ENCODE results near the gene CCDC59.

The CCDC59 gene

GRCh38 chr12:82357845-82358199 is 365 bp downstream of the CCDC59 start:
- TF ChIP-seq CTCF (IDR thresholded peaks at IDR 0.05; ENCODE audit: control extremely low read depth, extremely low read depth, low read depth, missing control alignments) = no peak
- POLR2A ChIA-PET = interaction anchor here (1.0 to 1.6 kb wide), 2 partner anchors 8 to 80 kb away, joined by 4 to 5 read pairs; no protein-coding TSS in a partner anchor
- CTCF ChIA-PET = interaction anchor here (0.8 to 3.2 kb wide), 31 partner anchors 8 to 1564 kb away, joined by 3 to 59 read pairs (median 5); partner anchors contain the start of gene TMTC2

GRCh38 chr12:82357340-82357739 is 847 bp downstream of the CCDC59 start:
- ChIA-PET POLR2A (interaction anchor here (1.6 kb wide), 1 partner anchor 81 kb away, joined by 5 read pairs; no protein-coding TSS in a partner anchor), CTCF (interaction anchor here (1.0 to 3.2 kb wide), 17 partner anchors 9 to 1564 kb away, joined by 3 to 59 read pairs (median 5); no protein-coding TSS in a partner anchor)
- no peak for TF ChIP-seq CTCF (IDR thresholded peaks at IDR 0.05; ENCODE audit: control extremely low read depth, extremely low read depth, low read depth, missing control alignments)
- no peak for DNase-seq (ENCODE audit: extremely low spot score)

More at GRCh38 chr12:82357845-82358199, 365 bp downstream of the CCDC59 start:
- no peak for DNase-seq (ENCODE audit: extremely low spot score)

GRCh38 chr12:82351390-82351789 is 6.8 kb downstream of the CCDC59 start:
- no peak for DNase-seq (ENCODE audit: extremely low spot score)
- ChIA-PET CTCF (interaction anchor here (1.1 kb wide), 1 partner anchor 16 kb away, joined by 3 read pairs; no protein-coding TSS in a partner anchor), POLR2A (no interaction called here)
- TF ChIP-seq CTCF (IDR thresholded peaks at IDR 0.05; ENCODE audit: control extremely low read depth, extremely low read depth, low read depth, missing control alignments) = no peak

- CTCF ChIA-PET = interaction anchor here (1.1 kb wide), 1 partner anchor 9 kb away, joined by 7 read pairs; the partner anchor contains the start of genes CCDC59 and METTL25
- DNase-seq (ENCODE audit: extremely low spot score) = no peak
- POLR2A ChIA-PET = interaction anchor here (1.0 kb wide), 1 partner anchor 8 kb away, joined by 4 read pairs; the partner anchor contains the start of genes CCDC59 and METTL25
- no peak for TF ChIP-seq CTCF (IDR thresholded peaks at IDR 0.05; ENCODE audit: control extremely low read depth, extremely low read depth, low read depth, missing control alignments)
Observed at GRCh38 chr12:82350161-82350560, 8.0 kb downstream of the CCDC59 start.

GRCh38 chr12:82329508-82329907 is 28.7 kb downstream of the CCDC59 start:
- ChIA-PET CTCF (interaction anchor here (1.2 kb wide), 1 partner anchor 24 kb away, joined by 3 read pairs; no protein-coding TSS in a partner anchor), POLR2A (no interaction called here)
- no peak for DNase-seq (ENCODE audit: extremely low spot score)
- no peak for TF ChIP-seq CTCF (IDR thresholded peaks at IDR 0.05; ENCODE audit: control extremely low read depth, extremely low read depth, low read depth, missing control alignments)

GRCh38 chr12:82327861-82328260 is 30.3 kb downstream of the CCDC59 start:
- no peak for TF ChIP-seq CTCF (IDR thresholded peaks at IDR 0.05; ENCODE audit: control extremely low read depth, extremely low read depth, low read depth, missing control alignments)
- DNase-seq (ENCODE audit: extremely low spot score) = no peak
- POLR2A ChIA-PET = no interaction called here
- CTCF ChIA-PET = no interaction called here

Measured in GM10248 (cell line).